HepG2 (cell line): ENCODE results near the gene B9D2. TPM values are rescaled to one million over a fixed set of nuclear protein-coding genes. Genes with fewer than 3 reads are reported as not detected.

ENCODE experiments used
- AHR ChIP-seq: IDR thresholded peaks from 2 replicates; pipeline ENCODE4 v1.6.1; 2018; ENCODE audit warnings: missing genetic modification reagents, missing compliant biosample characterization
- HNF4G ChIP-seq, 2 experiments: sonication (generic) in 1 of 2; formaldehyde crosslinking in 1 of 2; IDR thresholded peaks; 2 replicates each; pipeline versions ENCODE4 v1.4.0 to v1.6.1; 2011 to 2020; ENCODE audit warnings: borderline replicate concordance in 2 of 2, low read depth in 2 of 2, mild to moderate bottlenecking in 2 of 2, low read length in 1 of 2, missing genetic modification reagents in 1 of 2, moderate library complexity in 1 of 2
- JDP2 ChIP-seq: sonication (generic); formaldehyde crosslinking; IDR thresholded peaks from 2 replicates; pipeline ENCODE4 v1.8.1; 2022; ENCODE audit warnings: missing genetic modification reagents, borderline replicate concordance
- MTA3 ChIP-seq: sonication (generic); formaldehyde crosslinking; IDR thresholded peaks from 2 replicates; pipeline ENCODE4 v1.4.0; 2020; ENCODE audit warnings: missing genetic modification reagents
- SAP130 ChIP-seq: IDR thresholded peaks from 2 replicates; pipeline ENCODE4 v1.6.1; 2016; ENCODE audit warnings: low read depth
- SMAD1 ChIP-seq: sonication (generic); formaldehyde crosslinking; IDR thresholded peaks from 2 replicates; pipeline ENCODE4 v1.4.0; 2020; ENCODE audit warnings: missing genetic modification reagents, low read depth, mild to moderate bottlenecking, borderline replicate concordance
- ZBTB7A ChIP-seq: sonication (generic); formaldehyde crosslinking; IDR thresholded peaks from 2 replicates; pipeline ENCODE4 v1.8.0; 2022; ENCODE audit warnings: mild to moderate bottlenecking, missing genetic modification reagents
- ZNF367 ChIP-seq: sonication (generic); formaldehyde crosslinking; IDR thresholded peaks from 2 replicates; pipeline ENCODE4 v1.4.0; 2020; ENCODE audit warnings: missing genetic modification reagents, borderline replicate concordance
- ZNF546 ChIP-seq: sonication (generic); formaldehyde crosslinking; conservative IDR thresholded peaks from 2 replicates; pipeline ENCODE4 v1.8.1; 2023; ENCODE audit warnings: mild to moderate bottlenecking, missing genetic modification reagents
- ZNF556 ChIP-seq: sonication (generic); formaldehyde crosslinking; IDR thresholded peaks from 2 replicates; pipeline ENCODE4 v1.4.0; 2020; ENCODE audit warnings: mild to moderate bottlenecking, missing genetic modification reagents, borderline replicate concordance
- ZNF570 ChIP-seq: sonication (generic); formaldehyde crosslinking; IDR thresholded peaks from 2 replicates; pipeline ENCODE4 v1.4.0; 2020; ENCODE audit warnings: mild to moderate bottlenecking, missing genetic modification reagents, borderline replicate concordance
- ZNF709 ChIP-seq: sonication (generic); formaldehyde crosslinking; IDR thresholded peaks from 2 replicates; pipeline ENCODE4 v1.5.0; 2020; ENCODE audit warnings: mild to moderate bottlenecking, missing genetic modification reagents
- ZNF720 ChIP-seq: sonication (generic); formaldehyde crosslinking; IDR thresholded peaks from 2 replicates; pipeline ENCODE4 v1.4.0; 2020; ENCODE audit warnings: missing genetic modification reagents
- polyA plus RNA-seq, 8 experiments: library from polyadenylated mRNA; depleted of rRNA in 3 of 8; stranded (reverse) in 7 of 8; unstranded in 1 of 8; fragments of >200 nt; fragmentation: Illumina TruSeq in 4 of 8; extraction: Trizol in 4 of 8; gene quantifications; 2 replicates each; pipeline versions ENCODE4 v1.2.1 to v1.2.3, GENCODE V29; 2011 to 2016; ENCODE audit warnings: low read depth in 4 of 8, missing spikeins in 1 of 8, mixed read lengths in 1 of 8; ENCODE audit not compliant: insufficient read depth in 1 of 8
- total RNA-seq, 5 experiments: library from RNA; depleted of rRNA; stranded (reverse); fragments of >200 nt; fragmentation: Illumina TruSeq; extraction: Trizol; gene quantifications; 2 replicates each; pipeline ENCODE4 v1.2.3, GENCODE V29; 2016; ENCODE audit warnings: low read depth in 1 of 5
- TF ChIP-seq, protein P1 (sequence below): sonication (generic); formaldehyde crosslinking; conservative IDR thresholded peaks from 2 replicates; pipeline ENCODE4 v1.5.0; 2020; ENCODE audit warnings: missing genetic modification reagents
- TF ChIP-seq, protein P2 (sequence below): sonication (generic); formaldehyde crosslinking; IDR thresholded peaks from 2 replicates; pipeline ENCODE4 v1.5.0; 2020; ENCODE audit warnings: mild to moderate bottlenecking, missing genetic modification reagents
- TF ChIP-seq, protein P3 (sequence below): IDR thresholded peaks from 2 replicates; pipeline ENCODE4 v1.6.1; 2016; ENCODE audit warnings: mild to moderate bottlenecking
- TF ChIP-seq, protein P4 (sequence below): sonication (generic); formaldehyde crosslinking; IDR thresholded peaks from 2 replicates; pipeline ENCODE4 v1.4.0; 2020; ENCODE audit warnings: missing genetic modification reagents
- TF ChIP-seq, protein P5 (sequence below): fragments of 450-650 bp; IDR thresholded peaks from 2 replicates; pipeline ENCODE4 v1.6.1; 2017; ENCODE audit warnings: mild to moderate bottlenecking

B9D2 gene
- total and polyA plus RNA-seq, 2 of the 13 experiments (the other 11 are each of a cell fraction or from before 2014, with no cell fraction given), result 3.1 to 4.4 TPM

DNA sequence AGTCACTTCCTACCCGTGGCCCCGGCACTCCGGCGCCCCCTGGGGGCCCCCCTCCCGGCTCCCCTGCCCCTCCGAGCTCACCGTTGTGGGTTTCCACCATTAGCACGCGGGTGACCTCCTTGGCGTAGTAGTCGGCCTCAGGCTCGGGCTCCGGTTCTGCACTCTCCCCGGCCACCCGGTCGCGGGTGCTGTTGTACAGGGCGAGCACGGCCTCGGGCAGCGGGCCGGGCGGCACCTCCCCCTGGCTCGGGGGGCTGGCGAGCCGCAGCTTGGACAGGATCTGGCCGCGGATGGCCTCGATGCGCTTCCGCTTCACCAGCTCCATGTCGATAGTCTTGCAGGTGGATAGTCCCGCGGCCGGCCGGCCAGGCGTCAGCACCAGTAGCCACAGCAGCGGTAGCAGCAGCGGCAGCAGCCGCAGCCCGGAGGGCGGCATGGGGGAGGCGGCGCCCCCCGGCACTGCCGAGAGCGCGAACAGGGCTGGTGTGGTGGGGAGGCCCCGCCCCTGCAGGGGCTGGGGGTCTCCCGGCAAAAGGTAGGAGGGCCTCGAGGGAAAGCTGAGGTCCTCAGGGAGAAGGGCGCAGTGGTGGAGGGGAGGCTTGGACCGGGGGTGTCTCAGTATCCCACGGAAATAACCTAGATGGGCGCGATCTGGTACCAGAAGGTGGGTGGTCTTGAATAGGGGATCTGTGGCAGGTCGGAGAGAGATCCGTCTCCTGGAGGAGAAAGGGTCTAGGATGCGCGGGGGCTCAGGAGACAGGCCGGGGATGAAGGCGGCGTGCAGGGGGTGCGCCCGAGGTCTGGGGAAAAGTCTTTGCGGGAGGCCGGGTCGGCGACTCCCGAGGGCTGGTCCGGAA lies 11.1 kb downstream of the B9D2 start (continued):
- TF ChIP-seq AHR (CRISPR knock-in tag) (no peak; the same call in 1 of the 2 replicates), HNF4G (IDR thresholded peaks at IDR 0.05; ENCODE audit: borderline replicate concordance, low read depth, low read length) (no peak), HNF4G (CRISPR knock-in tag; IDR thresholded peaks at IDR 0.05; ENCODE audit: borderline replicate concordance, low read depth) (no peak), ZNF720 (CRISPR knock-in tag) (no peak), ZNF709 (CRISPR knock-in tag) (0 out of 2 replicates have a peak, but pooled peaks have one; percentile 40), ZBTB7A (CRISPR knock-in tag) (no peak; the same call in 1 of the 2 replicates), ZNF570 (CRISPR knock-in tag) (no peak), JDP2 (CRISPR knock-in tag) (no peak), MTA3 (CRISPR knock-in tag) (no peak), ZNF556 (CRISPR knock-in tag) (no peak), SMAD1 (CRISPR knock-in tag) (no peak), ZNF546 (CRISPR knock-in tag) (no peak), ZNF367 (no peak), SAP130 (CRISPR knock-in tag) (peak; percentile 61; the same call in 1 of the 2 replicates)
- TF ChIP-seq, protein P1, sequence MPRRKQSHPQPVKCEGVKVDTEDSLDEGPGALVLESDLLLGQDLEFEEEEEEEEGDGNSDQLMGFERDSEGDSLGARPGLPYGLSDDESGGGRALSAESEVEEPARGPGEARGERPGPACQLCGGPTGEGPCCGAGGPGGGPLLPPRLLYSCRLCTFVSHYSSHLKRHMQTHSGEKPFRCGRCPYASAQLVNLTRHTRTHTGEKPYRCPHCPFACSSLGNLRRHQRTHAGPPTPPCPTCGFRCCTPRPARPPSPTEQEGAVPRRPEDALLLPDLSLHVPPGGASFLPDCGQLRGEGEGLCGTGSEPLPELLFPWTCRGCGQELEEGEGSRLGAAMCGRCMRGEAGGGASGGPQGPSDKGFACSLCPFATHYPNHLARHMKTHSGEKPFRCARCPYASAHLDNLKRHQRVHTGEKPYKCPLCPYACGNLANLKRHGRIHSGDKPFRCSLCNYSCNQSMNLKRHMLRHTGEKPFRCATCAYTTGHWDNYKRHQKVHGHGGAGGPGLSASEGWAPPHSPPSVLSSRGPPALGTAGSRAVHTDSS (CRISPR knock-in tag), result 0 out of 2 replicates have a peak, but pooled peaks have one; percentile 29
- TF ChIP-seq, protein P2, sequence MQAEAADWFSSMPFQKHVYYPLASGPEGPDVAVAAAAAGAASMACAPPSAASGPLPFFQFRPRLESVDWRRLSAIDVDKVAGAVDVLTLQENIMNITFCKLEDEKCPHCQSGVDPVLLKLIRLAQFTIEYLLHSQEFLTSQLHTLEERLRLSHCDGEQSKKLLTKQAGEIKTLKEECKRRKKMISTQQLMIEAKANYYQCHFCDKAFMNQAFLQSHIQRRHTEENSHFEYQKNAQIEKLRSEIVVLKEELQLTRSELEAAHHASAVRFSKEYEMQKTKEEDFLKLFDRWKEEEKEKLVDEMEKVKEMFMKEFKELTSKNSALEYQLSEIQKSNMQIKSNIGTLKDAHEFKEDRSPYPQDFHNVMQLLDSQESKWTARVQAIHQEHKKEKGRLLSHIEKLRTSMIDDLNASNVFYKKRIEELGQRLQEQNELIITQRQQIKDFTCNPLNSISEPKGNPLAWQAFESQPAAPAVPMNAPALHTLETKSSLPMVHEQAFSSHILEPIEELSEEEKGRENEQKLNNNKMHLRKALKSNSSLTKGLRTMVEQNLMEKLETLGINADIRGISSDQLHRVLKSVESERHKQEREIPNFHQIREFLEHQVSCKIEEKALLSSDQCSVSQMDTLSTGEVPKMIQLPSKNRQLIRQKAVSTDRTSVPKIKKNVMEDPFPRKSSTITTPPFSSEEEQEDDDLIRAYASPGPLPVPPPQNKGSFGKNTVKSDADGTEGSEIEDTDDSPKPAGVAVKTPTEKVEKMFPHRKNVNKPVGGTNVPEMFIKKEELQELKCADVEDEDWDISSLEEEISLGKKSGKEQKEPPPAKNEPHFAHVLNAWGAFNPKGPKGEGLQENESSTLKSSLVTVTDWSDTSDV, result no peak
- TF ChIP-seq, protein P3, sequence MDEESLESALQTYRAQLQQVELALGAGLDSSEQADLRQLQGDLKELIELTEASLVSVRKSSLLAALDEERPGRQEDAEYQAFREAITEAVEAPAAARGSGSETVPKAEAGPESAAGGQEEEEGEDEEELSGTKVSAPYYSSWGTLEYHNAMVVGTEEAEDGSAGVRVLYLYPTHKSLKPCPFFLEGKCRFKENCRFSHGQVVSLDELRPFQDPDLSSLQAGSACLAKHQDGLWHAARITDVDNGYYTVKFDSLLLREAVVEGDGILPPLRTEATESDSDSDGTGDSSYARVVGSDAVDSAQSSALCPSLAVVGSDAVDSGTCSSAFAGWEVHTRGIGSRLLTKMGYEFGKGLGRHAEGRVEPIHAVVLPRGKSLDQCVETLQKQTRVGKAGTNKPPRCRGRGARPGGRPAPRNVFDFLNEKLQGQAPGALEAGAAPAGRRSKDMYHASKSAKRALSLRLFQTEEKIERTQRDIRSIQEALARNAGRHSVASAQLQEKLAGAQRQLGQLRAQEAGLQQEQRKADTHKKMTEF (CRISPR knock-in tag), result peak; percentile 73; the same call in 1 of the 2 replicates
- TF ChIP-seq, protein P4, sequence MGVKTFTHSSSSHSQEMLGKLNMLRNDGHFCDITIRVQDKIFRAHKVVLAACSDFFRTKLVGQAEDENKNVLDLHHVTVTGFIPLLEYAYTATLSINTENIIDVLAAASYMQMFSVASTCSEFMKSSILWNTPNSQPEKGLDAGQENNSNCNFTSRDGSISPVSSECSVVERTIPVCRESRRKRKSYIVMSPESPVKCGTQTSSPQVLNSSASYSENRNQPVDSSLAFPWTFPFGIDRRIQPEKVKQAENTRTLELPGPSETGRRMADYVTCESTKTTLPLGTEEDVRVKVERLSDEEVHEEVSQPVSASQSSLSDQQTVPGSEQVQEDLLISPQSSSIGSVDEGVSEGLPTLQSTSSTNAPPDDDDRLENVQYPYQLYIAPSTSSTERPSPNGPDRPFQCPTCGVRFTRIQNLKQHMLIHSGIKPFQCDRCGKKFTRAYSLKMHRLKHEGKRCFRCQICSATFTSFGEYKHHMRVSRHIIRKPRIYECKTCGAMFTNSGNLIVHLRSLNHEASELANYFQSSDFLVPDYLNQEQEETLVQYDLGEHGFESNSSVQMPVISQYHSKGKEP, result no peak
- TF ChIP-seq, protein P5, sequence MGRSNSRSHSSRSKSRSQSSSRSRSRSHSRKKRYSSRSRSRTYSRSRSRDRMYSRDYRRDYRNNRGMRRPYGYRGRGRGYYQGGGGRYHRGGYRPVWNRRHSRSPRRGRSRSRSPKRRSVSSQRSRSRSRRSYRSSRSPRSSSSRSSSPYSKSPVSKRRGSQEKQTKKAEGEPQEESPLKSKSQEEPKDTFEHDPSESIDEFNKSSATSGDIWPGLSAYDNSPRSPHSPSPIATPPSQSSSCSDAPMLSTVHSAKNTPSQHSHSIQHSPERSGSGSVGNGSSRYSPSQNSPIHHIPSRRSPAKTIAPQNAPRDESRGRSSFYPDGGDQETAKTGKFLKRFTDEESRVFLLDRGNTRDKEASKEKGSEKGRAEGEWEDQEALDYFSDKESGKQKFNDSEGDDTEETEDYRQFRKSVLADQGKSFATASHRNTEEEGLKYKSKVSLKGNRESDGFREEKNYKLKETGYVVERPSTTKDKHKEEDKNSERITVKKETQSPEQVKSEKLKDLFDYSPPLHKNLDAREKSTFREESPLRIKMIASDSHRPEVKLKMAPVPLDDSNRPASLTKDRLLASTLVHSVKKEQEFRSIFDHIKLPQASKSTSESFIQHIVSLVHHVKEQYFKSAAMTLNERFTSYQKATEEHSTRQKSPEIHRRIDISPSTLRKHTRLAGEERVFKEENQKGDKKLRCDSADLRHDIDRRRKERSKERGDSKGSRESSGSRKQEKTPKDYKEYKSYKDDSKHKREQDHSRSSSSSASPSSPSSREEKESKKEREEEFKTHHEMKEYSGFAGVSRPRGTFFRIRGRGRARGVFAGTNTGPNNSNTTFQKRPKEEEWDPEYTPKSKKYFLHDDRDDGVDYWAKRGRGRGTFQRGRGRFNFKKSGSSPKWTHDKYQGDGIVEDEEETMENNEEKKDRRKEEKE, result no peak
